ENCODE measurements around the gene CTPS2. TPM values are rescaled to one million over a fixed set of nuclear protein-coding genes. Genes with fewer than 3 reads are reported as not detected.
"Not testable (repeated sequence)": the region's sequence is repeated elsewhere in the genome, so short reads cannot be mapped to it uniquely, and the experiment has no call there.

CTPS2 gene
- total RNA-seq, 1 donor from 2014 or later: 12.6 TPM

- DNase-seq (ENCODE audit: low spot score in 2 of 2): no peak
- Histone ChIP-seq H3K27me3 (no peaks in the 10 kb centered on the region), H3K27ac (no peak overlapping the region), H3K36me3 (peaks cover 0 to 8% of the 10 kb centered on the region in 2 donors), H3K4me1 (no peaks in the 10 kb centered on the region), H3K4me3 (no peak overlapping the region), H3K9me3 (no peaks in the 10 kb centered on the region)
- intact Hi-C loops (cut with DNase I): no loop called here
- TF ChIP-seq, protein P1, sequence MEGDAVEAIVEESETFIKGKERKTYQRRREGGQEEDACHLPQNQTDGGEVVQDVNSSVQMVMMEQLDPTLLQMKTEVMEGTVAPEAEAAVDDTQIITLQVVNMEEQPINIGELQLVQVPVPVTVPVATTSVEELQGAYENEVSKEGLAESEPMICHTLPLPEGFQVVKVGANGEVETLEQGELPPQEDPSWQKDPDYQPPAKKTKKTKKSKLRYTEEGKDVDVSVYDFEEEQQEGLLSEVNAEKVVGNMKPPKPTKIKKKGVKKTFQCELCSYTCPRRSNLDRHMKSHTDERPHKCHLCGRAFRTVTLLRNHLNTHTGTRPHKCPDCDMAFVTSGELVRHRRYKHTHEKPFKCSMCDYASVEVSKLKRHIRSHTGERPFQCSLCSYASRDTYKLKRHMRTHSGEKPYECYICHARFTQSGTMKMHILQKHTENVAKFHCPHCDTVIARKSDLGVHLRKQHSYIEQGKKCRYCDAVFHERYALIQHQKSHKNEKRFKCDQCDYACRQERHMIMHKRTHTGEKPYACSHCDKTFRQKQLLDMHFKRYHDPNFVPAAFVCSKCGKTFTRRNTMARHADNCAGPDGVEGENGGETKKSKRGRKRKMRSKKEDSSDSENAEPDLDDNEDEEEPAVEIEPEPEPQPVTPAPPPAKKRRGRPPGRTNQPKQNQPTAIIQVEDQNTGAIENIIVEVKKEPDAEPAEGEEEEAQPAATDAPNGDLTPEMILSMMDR (IDR thresholded peaks at IDR 0.05): no peak
Measured at GRCh38 chrX:16610121-16610621, 102.3 kb downstream of the CTPS2 start.

DNA sequence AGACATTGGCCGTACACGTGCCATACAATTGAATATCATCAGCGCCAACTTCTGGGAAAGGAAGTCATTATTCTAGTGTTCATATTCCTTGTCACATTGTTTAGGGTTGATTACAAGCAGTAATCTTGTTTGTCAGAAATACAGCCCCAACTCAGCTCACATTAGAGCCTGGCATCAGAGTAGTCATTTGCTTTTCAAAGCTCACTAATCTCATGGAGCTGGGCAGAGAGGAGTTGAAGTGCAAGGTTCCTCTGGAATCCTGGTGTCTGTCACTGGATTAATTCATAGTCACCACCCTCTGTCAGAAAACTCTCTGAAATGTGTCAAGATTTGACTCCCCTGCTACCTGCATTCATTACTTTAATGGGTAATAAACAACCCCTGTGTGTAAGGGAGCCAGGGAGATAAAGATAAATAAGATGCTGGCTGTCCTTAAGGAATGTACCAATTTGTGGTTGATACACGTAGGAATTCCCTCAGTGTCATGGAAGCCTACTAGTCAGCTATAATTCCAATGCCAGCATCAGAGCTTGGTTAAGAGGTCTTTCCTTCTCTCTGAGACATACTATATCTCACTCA, 106.2 kb downstream of the CTPS2 start:
- peaks cover 0 to 8% of the 10 kb centered on the region in 2 donors for H3K36me3 ChIP-seq
- TF ChIP-seq, protein P1 (IDR thresholded peaks at IDR 0.05): no peak
- H3K4me1 ChIP-seq: no peaks in the 10 kb centered on the region
- no peaks in the 10 kb centered on the region for H3K27me3 ChIP-seq
- no peak overlapping the region for H3K4me3 ChIP-seq
- H3K9me3 ChIP-seq: no peaks in the 10 kb centered on the region
- intact Hi-C loops (cut with DNase I): no loop called here
- no peak overlapping the region for H3K27ac ChIP-seq
- DNase-seq (ENCODE audit: low spot score in 2 of 2): no peak

- no peak for DNase-seq (ENCODE audit: low spot score in 2 of 2)
- TF ChIP-seq, protein P1 (IDR thresholded peaks at IDR 0.05): no peak
- intact Hi-C loops (cut with DNase I): no loop called here
Measured at GRCh38 chrX:16604337-16604736, 108.1 kb downstream of the CTPS2 start.

DNA sequence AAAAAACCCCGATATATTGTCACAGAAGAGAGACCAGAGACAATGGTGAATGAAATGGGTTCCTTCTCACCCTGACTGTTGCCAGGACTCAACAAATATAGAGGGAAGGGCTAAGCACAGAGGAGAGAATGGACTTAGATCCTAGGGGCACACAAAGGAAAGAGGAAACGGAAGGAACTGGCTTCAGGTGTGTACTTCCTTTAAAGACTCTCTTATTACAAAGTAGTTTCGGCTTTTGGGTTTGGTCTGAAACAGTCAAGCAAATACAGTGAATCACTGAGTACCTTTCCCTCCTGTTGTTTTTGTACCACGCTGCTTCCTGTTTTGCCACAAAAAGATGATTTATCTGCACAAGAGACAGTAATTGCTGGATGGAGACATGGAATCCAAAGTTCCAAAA, 108.6 kb downstream of the CTPS2 start:
- intact Hi-C loops (cut with DNase I): no loop called here
- DNase-seq (ENCODE audit: low spot score in 2 of 2): no peak
- TF ChIP-seq, protein P1 (IDR thresholded peaks at IDR 0.05): no peak
- Histone ChIP-seq H3K36me3 (peaks cover 0 to 8% of the 10 kb centered on the region in 2 donors), H3K27me3 (no peaks in the 10 kb centered on the region), H3K4me1 (no peaks in the 10 kb centered on the region), H3K9me3 (no peaks in the 10 kb centered on the region), H3K27ac (no peak overlapping the region), H3K4me3 (no peak overlapping the region)

More at GRCh38 chrX:16604337-16604736, 108.1 kb downstream of the CTPS2 start:
- H3K27ac ChIP-seq: no peak overlapping the region
- no peaks in the 10 kb centered on the region for H3K9me3 ChIP-seq
- no peak overlapping the region for H3K4me3 ChIP-seq
- H3K4me1 ChIP-seq: no peaks in the 10 kb centered on the region
- no peaks in the 10 kb centered on the region for H3K27me3 ChIP-seq
- peaks cover 0 to 8% of the 10 kb centered on the region in 2 donors for H3K36me3 ChIP-seq

- H3K4me1 ChIP-seq; DNase-seq (ENCODE audit: low spot score in 2 of 2); H3K27me3 ChIP-seq; H3K9me3 ChIP-seq; H3K36me3 ChIP-seq; intact Hi-C loops (cut with DNase I); H3K4me3 ChIP-seq; H3K27ac ChIP-seq: not testable (repeated sequence)
Measured at GRCh38 chrX:16603235-16603634, 109.2 kb downstream of the CTPS2 start.

DNA sequence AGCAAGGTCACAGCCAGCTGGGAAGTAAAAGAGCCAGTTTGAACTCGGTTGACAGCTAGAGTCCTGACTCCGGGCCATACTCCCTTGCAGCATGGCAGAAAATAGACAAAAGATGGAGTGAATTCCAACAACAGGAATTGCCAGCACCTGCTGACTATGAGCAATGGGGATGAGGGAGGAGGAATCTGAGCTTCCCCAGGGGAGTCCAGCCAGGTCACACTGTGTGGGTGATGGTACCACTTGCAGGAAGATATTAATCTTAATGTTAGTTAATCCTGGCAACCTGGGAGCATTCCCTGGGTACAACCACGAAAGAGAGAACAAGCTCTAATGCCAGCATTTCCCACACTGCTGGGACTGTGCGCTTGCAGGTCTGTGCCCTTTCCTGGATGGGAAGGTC, 110.6 kb downstream of the CTPS2 start:
- TF ChIP-seq, protein P1 (IDR thresholded peaks at IDR 0.05): no peak
- intact Hi-C loops (cut with DNase I): no loop called here
- no peaks in the 10 kb centered on the region for H3K4me1 ChIP-seq
- no peaks in the 10 kb centered on the region for H3K9me3 ChIP-seq
- DNase-seq (ENCODE audit: low spot score in 2 of 2): no peak
- no peak overlapping the region for H3K27ac ChIP-seq
- H3K4me3 ChIP-seq: no peak overlapping the region
- no peaks in the 10 kb centered on the region for H3K27me3 ChIP-seq
- peaks cover 0 to under 1% of the 10 kb centered on the region in 2 donors for H3K36me3 ChIP-seq

All from ascending aorta (tissue), 2 donors.